Adrenal gland (tissue), 12 donors: Measurements from ENCODE around the gene NLRP9. TPM values are rescaled to one million over a fixed set of nuclear protein-coding genes. Genes with fewer than 3 reads are reported as not detected.
A peak's percentile ranks its signal among the peaks of the same experiment; 100 is the strongest.

Experiments used
- DNase-seq, 7 donors: peaks; one replicate each; pipeline ENCODE4 v3.0.0-alpha.2; 2019 to 2020
- H3K27ac ChIP-seq, 5 donors: fragments of 200-600 bp; sonication (generic) in 4 of 5; 1 replicate in 3 of 5; 2 replicates in 2 of 5; pipeline versions ENCODE4 v1.5.1 to v1.8.0; 2016 to 2020; ENCODE audit warnings: mild to moderate bottlenecking in 1 of 5
- H3K27me3 ChIP-seq: fragments of 200-600 bp; 2 replicates; pipeline ENCODE4 v1.8.0; 2021
- H3K36me3 ChIP-seq, 2 donors: fragments of 200-600 bp; replicated peaks in 1 of 2; 1 replicate in 1 of 2; 2 replicates in 1 of 2; pipeline versions ENCODE4 v1.5.1 to v1.8.0; 2018 to 2022
- H3K4me1 ChIP-seq, 2 donors: fragments of 200-600 bp; replicated peaks in 1 of 2; 1 replicate in 1 of 2; 2 replicates in 1 of 2; pipeline versions ENCODE4 v1.5.1 to v1.8.0; 2018 to 2021
- H3K4me3 ChIP-seq, 4 donors: fragments of 200-600 bp; sonication (generic) in 3 of 4; one replicate each; pipeline ENCODE4 v1.5.1; 2016 to 2018
- H3K9me3 ChIP-seq, 3 donors: fragments of 200-600 bp; sonication (generic) in 1 of 3; replicated peaks in 1 of 3; 1 replicate in 2 of 3; 2 replicates in 1 of 3; pipeline versions ENCODE4 v1.5.1 to v1.8.0; 2016 to 2021
- CTCF ChIP-seq, 6 experiments: fragments of 450-650 bp in 4 of 6; fragments of 200-600 bp in 2 of 6; sonication (generic) in 1 of 6; IDR thresholded peaks; 1 replicate in 5 of 6; 2 replicates in 1 of 6; pipeline versions ENCODE4 v1.5.1 to v1.8.0; 2016 to 2021; ENCODE audit warnings: antibody characterized with exemption in 6 of 6, mild to moderate bottlenecking in 2 of 6, moderate library complexity in 1 of 6
- POLR2A ChIP-seq, 2 donors: fragments of 450-650 bp; IDR thresholded peaks; one replicate each; pipeline ENCODE4 v1.6.1; 2017; ENCODE audit warnings: antibody characterized with exemption in 2 of 2, mild to moderate bottlenecking in 2 of 2, moderate library complexity in 1 of 2
- WGBS, 4 donors: extraction: QIAGEN DNeasy Blood & Tissue Kit in 2 of 4; methylation state at CpG; one replicate each; pipeline versions ENCODE4 v1.1.5 to v1.1.7; 2013 to 2017; 5-methylcytosine and 5-hydroxymethylcytosine counted together
- intact Hi-C, 2 donors: fragments of 100-400 bp; cut with DNase I; formaldehyde crosslinking; loops; one replicate each; pipeline versions ENCODE4 v1.14.1 to v1.15.0; 2022 to 2023
- polyA plus RNA-seq, 3 donors: library from polyadenylated mRNA; stranded (reverse); fragments of 200-250 nt in 2 of 3; fragments of 350-450 nt in 1 of 3; fragmentation: Illumina TruSeq in 1 of 3; extraction: RNeasy Lipid Tissue Mini Kit (QIAGEN cat#74804) in 1 of 3; gene quantifications; one replicate each; pipeline ENCODE4 v1.2.3, GENCODE V29; 2013 to 2014
- total RNA-seq, 9 donors: library from RNA; depleted of rRNA in 4 of 9; stranded (reverse); fragments of >200 nt in 4 of 9; fragments of 120-200 nt in 1 of 9; fragmentation: NEBNext Ultra II Directional in 1 of 9; extraction: Animal tissue kit (Norgen Biotek cat#: 25700) in 1 of 9; gene quantifications; one replicate each; pipeline versions ENCODE4 v1.1.0 to v1.2.4, GENCODE V29; 2013 to 2023
- donor health status: healthy with polysubstance abuse.
- donor health status: Bipolar disorder and iron deficiency.
- donor health status: DM: yes; HTN: yes; CAD: no.
- donor health status: DM: no; HTN: no; CAD: no.
- donor health status: DM: no; HTN: no; CAD: no.
- donor health status: DM: yes; HTN: yes; CAD: no.

The NLRP9 gene
- total and polyA plus RNA-seq, 12 donors: not detected

- Histone ChIP-seq H3K9me3 (no peaks in the 10 kb centered on the region), H3K4me1 (peaks cover 8 to 12% of the 10 kb centered on the region in 2 donors), H3K4me3 (no peak overlapping the region), H3K27me3 (no peaks in the 10 kb centered on the region), H3K36me3 (peaks cover 0 to 75% of the 10 kb centered on the region in 2 donors), H3K27ac (no peak overlapping the region)
- TF ChIP-seq POLR2A (IDR thresholded peaks at IDR 0.05) (no peak), CTCF (IDR thresholded peaks at IDR 0.05) (no peak)
- 63 to 90% (median 65%) methylated on average over 14 to 27 of the region's 27 CpGs for WGBS, 4 donors
- peak in 3 of 7 donors; percentile 25 to 57 (median 26) for DNase-seq
- intact Hi-C loops: no loop called here
These were observed 49.6 kb downstream of the NLRP9 start for GRCh38 chr19:55688422-55689218.

- no peaks in the 10 kb centered on the region for H3K9me3 ChIP-seq
- 86 to 91% (median 90%) methylated on average over 17 to 22 of the region's 22 CpGs for WGBS, 4 donors
- peak in 2 of 7 donors; percentile 6 to 14 for DNase-seq
- H3K4me1 ChIP-seq: peaks cover 8 to 13% of the 10 kb centered on the region in 2 donors
- H3K27ac ChIP-seq: no peak overlapping the region
- intact Hi-C loops: no loop called here
- H3K27me3 ChIP-seq: no peaks in the 10 kb centered on the region
- H3K36me3 ChIP-seq: peaks cover 0 to 75% of the 10 kb centered on the region in 2 donors
- H3K4me3 ChIP-seq: no peak overlapping the region
- TF ChIP-seq POLR2A (IDR thresholded peaks at IDR 0.05) (no peak), CTCF (IDR thresholded peaks at IDR 0.05) (no peak)
These were observed 50.7 kb downstream of the NLRP9 start for GRCh38 chr19:55687281-55688201.

- Histone ChIP-seq H3K27ac (no peak overlapping the region), H3K4me1 (peaks cover 16 to 24% of the 10 kb centered on the region in 2 donors), H3K4me3 (no peak overlapping the region), H3K36me3 (peaks cover 0 to 72% of the 10 kb centered on the region in 2 donors), H3K27me3 (no peaks in the 10 kb centered on the region), H3K9me3 (no peaks in the 10 kb centered on the region)
- DNase-seq: no peak
- 85 to 89% (median 87%) methylated on average over 25 to 29 of the region's 29 CpGs for WGBS, 4 donors
- TF ChIP-seq POLR2A (IDR thresholded peaks at IDR 0.05): no peak
- no peak for TF ChIP-seq CTCF (IDR thresholded peaks at IDR 0.05)
- intact Hi-C loops: no loop called here
These were observed 51.7 kb downstream of the NLRP9 start for GRCh38 chr19:55686311-55687050.
